Measurements from ENCODE around the gene SCAI. TPM values are rescaled to one million over a fixed set of nuclear protein-coding genes. Genes with fewer than 3 reads are reported as not detected.
A peak's percentile ranks its signal among the peaks of the same experiment; 100 is the strongest.

The SCAI gene
- total and polyA plus RNA-seq, 10 donors = 1.6 to 19.6 (median 7.5) TPM

GRCh38 chr9:125177888-125178287 is 34.6 kb upstream of the SCAI start:
- Histone ChIP-seq H3K27me3 (replicated peaks in 1 of 7) (no peaks in the 10 kb centered on the region), H3K4me1 (peaks cover 3 to 75% (median 15%) of the 10 kb centered on the region in 6 donors), H3K9me3 (no peaks in the 10 kb centered on the region), H3K4me3 (no peak overlapping the region), H3K27ac (no peak overlapping the region), H3K36me3 (peaks cover 0 to 32% (median 0%) of the 10 kb centered on the region in 6 donors)
- TF ChIP-seq POLR2AphosphoS5 (IDR thresholded peaks at IDR 0.05) = no peak
- TF ChIP-seq POLR2A (IDR thresholded peaks at IDR 0.05) = no peak
- TF ChIP-seq CTCF (IDR thresholded peaks at IDR 0.05 in 8 of 11, conservative IDR thresholded peaks at IDR 0.05 in 3 of 11) = no peak
- 90 to 97% (median 94%) methylated on average over 1 of the region's 1 CpG for WGBS, 5 donors
- intact Hi-C loops (cut with DNase I; ENCODE audit: low total_unique reads) = no loop called here
- no peak for DNase-seq

- Histone ChIP-seq H3K4me1 (peaks cover 10 to 75% (median 25%) of the 10 kb centered on the region in 6 donors), H3K27me3 (replicated peaks in 1 of 7) (no peaks in the 10 kb centered on the region), H3K27ac (no peak overlapping the region), H3K4me3 (no peak overlapping the region), H3K36me3 (peaks cover 0 to 32% (median 0%) of the 10 kb centered on the region in 6 donors), H3K9me3 (no peaks in the 10 kb centered on the region)
- intact Hi-C loops (cut with DNase I; ENCODE audit: low total_unique reads) = no loop called here
- WGBS, 5 donors = 94 to 99% (median 96%) methylated on average over 3 of the region's 3 CpGs
- TF ChIP-seq POLR2AphosphoS5 (IDR thresholded peaks at IDR 0.05) = no peak
- no peak for TF ChIP-seq POLR2A (IDR thresholded peaks at IDR 0.05)
- TF ChIP-seq CTCF (IDR thresholded peaks at IDR 0.05 in 8 of 11, conservative IDR thresholded peaks at IDR 0.05 in 3 of 11) = no peak
- no peak for DNase-seq
Observed at GRCh38 chr9:125176636-125177035, 33.3 kb upstream of the SCAI start.

DNA sequence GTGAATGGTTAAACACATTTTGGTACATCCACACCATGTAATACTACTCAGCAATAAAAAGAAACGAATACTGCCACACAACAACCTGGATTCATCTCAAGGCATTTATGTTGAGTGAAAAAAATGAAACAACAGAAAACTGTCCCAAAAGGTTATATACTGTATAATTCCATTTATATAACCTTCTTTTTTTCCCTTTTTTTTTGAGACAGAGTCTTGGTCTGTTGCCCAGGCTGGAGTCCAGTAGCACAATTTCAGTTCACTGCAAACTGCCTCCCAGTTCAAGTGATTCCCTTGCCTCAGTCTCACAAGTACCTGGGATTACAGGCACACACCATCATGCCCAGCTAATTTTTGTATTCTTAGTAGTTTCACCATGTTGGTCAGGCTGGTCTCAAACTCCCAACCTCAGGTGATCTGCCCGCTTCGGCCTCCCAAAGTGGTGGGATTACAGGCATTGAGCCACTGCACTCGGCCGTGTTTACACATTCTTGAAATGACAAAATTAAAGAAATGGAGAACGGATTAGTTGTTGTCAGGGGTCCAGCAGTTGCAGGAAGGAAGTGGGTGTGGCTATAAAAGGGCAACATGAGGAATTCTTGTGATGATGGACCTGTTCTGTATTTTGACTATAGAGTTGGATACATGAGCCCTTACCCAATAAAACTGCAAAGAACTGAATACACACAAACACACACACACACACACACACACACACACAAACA is 28.9 kb upstream of the SCAI start:
- DNase-seq = no peak
- Histone ChIP-seq H3K4me1 (peaks cover 10 to 53% (median 25%) of the 10 kb centered on the region in 6 donors), H3K27ac (peak overlapping the region in 5 of 8 donors; percentile 29 to 57 (median 44)), H3K36me3 (peaks cover 0 to 53% (median 15%) of the 10 kb centered on the region in 6 donors), H3K27me3 (replicated peaks in 1 of 7) (no peaks in the 10 kb centered on the region), H3K4me3 (no peak overlapping the region), H3K9me3 (no peaks in the 10 kb centered on the region)
- 35 to 48% (median 42%) methylated on average over 6 of the region's 6 CpGs for WGBS, 5 donors
- intact Hi-C loops (cut with DNase I; ENCODE audit: low total_unique reads) = no loop called here
- TF ChIP-seq POLR2AphosphoS5 (IDR thresholded peaks at IDR 0.05) = no peak
- no peak for TF ChIP-seq POLR2A (IDR thresholded peaks at IDR 0.05)
- no peak for TF ChIP-seq CTCF (IDR thresholded peaks at IDR 0.05 in 8 of 11, conservative IDR thresholded peaks at IDR 0.05 in 3 of 11)

- intact Hi-C loops (cut with DNase I; ENCODE audit: low total_unique reads) = no loop called here
- Histone ChIP-seq H3K27me3 (replicated peaks in 1 of 7) (no peaks in the 10 kb centered on the region), H3K4me3 (no peak overlapping the region), H3K27ac (no peak overlapping the region), H3K9me3 (no peaks in the 10 kb centered on the region), H3K4me1 (peaks cover 10 to 48% (median 23%) of the 10 kb centered on the region in 6 donors), H3K36me3 (peaks cover 0 to 66% (median 15%) of the 10 kb centered on the region in 6 donors)
- TF ChIP-seq CTCF (IDR thresholded peaks at IDR 0.05 in 8 of 11, conservative IDR thresholded peaks at IDR 0.05 in 3 of 11) (no peak), POLR2AphosphoS5 (IDR thresholded peaks at IDR 0.05) (no peak), POLR2A (IDR thresholded peaks at IDR 0.05) (no peak)
- no peak for DNase-seq
Observed at GRCh38 chr9:125169895-125170294, 26.6 kb upstream of the SCAI start.

All from spleen (tissue), 11 donors.